ENCODE results near the gene AMER2.

Gene AMER2

GRCh38 chr13:25149711-25150110 is 22.4 kb downstream of the AMER2 start:
- DNase-seq: no peak

GRCh38 chr13:25148402-25148771 is 23.7 kb downstream of the AMER2 start:
- DNase-seq: no peak

- no peak for DNase-seq
These were observed 24.3 kb downstream of the AMER2 start for GRCh38 chr13:25147638-25148401.

DNA sequence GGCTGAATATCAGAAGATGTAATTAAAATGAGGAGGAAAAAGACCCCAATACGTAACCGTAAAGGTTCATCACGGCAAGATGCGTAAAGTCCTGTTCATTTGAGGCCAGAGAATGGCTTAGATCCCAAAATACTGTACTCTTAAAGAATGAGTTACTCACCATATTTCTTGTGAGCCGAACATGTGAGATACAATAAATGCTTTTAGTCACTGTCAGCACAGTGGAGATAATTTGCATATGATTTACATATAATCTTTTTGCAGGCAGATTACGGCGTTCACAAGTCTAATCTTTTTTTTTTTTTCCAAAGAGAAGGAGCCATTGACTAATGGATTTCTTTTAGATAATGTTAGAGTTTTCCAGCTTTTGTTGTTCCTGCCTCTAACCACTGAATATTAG is 28.4 kb downstream of the AMER2 start:
- DNase-seq: no peak

GRCh38 chr13:25141042-25141441 is 31.0 kb downstream of the AMER2 start:
- DNase-seq: no peak

DNA sequence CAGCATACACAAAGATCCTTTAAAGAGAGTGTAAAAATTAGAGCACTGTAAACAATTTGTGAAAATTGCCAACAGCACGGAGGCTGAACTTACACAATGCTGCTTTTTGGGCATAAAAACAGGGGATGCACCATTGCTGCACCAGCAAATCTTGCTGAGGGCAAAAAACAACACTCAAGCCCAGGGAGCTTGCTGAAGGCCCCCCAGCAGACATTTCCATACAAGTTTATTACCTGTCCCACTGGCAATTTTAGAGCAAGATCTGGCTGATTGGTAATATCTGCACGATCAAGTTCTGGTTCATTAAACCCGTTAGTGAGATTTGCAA is 34.3 kb downstream of the AMER2 start:
- DNase-seq: no peak

- DNase-seq: no peak
These were observed 35.0 kb downstream of the AMER2 start for GRCh38 chr13:25136880-25137787.

DNA sequence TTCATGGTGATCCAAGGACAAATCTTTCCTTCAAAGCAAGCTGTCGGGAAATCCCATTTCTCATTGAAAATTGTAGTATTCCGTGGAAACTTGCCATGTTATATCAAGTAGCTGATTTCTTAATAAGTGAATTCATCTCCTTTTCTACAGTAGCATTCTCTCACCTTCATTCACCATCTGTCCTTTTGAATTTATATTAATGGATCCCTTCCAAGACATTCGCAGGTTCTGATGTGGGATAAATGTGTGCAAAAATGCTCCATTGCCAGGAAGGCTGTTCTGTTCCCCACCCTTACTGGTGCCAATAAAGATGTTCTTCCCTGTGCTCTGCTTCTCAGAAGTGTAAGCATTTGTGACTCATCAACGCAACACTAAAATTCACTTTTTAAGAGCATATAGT is 36.2 kb downstream of the AMER2 start:
- DNase-seq: no peak

- no peak for DNase-seq
These were observed 39.2 kb downstream of the AMER2 start for GRCh38 chr13:25132751-25133390.

DNA sequence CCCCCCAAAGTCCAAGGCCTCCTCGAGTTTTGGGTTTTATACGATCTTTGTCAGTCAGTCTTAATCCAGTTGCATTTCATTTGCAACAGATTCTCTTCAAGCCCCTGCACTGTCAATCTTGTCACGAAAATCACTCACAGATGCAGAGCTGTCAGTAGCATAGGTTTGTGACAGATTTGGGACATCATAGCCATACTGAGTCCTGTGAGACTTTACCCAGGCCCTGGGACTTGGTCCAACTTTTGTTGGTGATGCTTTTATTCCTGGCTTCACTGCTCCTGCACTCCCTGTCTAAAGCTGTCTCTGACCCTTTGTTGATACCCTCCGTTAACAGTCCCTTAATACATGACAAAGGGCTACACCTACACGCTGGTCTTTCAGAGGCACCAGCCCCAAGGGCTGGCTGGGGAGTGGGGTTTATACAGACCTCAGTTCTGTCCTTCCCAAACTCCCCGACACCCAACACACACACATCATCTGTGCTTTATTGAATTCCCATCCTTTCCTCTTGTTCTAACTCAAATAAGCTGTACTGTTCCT is 40.1 kb downstream of the AMER2 start:
- DNase-seq: no peak

DNA sequence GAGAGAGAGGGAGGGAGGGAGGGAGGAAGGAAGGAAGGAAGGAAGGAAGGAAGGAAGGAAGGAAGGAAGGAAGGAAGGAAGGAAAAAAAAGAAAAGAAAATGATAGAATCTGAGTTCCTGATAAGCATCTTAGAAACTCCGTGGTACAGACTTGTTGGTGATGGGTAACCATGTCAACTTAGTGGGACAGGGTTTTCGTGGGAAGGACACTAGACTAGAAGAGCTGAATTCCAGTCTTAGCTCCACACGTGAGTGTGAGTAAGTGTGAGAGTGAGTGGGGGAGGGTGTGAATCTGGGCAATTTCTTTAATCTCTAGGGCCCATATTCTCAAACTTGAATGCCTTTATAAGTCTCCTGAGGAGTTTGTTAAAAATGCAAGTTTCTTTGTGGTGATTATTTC is 41.1 kb downstream of the AMER2 start:
- no peak for DNase-seq

- no peak for DNase-seq
These were observed 53.6 kb downstream of the AMER2 start for GRCh38 chr13:25118378-25118905.

- no peak for DNase-seq
These were observed 54.8 kb downstream of the AMER2 start for GRCh38 chr13:25117312-25117711.

GRCh38 chr13:25116044-25116443 is 56.0 kb downstream of the AMER2 start:
- no peak for DNase-seq

DNA sequence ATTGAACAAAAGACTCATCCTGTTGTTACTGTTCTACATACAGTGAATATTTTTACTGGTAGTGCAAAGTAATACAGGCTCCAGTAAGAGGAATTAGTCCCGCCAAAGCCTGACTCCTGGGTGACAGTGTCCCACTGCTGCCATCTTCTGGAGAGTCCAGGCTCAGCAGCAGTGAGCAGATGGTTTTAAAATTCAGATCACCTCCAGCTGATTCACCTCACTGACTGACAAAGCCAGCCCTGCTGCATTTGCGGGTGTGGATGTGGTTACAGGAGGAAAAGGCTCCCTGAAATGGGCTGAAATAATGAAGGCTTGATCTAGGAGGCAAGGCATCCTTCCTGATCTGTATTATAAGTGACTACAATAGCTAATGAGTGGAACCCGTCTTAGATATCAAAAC is 57.9 kb downstream of the AMER2 start:
- DNase-seq: peak; percentile 72

GRCh38 chr13:25112695-25113255 is 59.3 kb downstream of the AMER2 start:
- no peak for DNase-seq

Measured in NCI-H1694 treated with DMSO at 0.1 percent for 48 hours (cell line).